ENCODE results near the gene PARD3.
"Not testable (repeated sequence)": the region's sequence is repeated elsewhere in the genome, so short reads cannot be mapped to it uniquely, and the experiment has no call there.

Gene PARD3

GRCh38 chr10:34406463-34407323, 408.4 kb downstream of the PARD3 start:
- no peak for DNase-seq

- no peak for DNase-seq
Observed at GRCh38 chr10:34405611-34406462, 409.3 kb downstream of the PARD3 start.

- DNase-seq, result no peak
Observed at GRCh38 chr10:34403512-34403911, 411.6 kb downstream of the PARD3 start.

DNA sequence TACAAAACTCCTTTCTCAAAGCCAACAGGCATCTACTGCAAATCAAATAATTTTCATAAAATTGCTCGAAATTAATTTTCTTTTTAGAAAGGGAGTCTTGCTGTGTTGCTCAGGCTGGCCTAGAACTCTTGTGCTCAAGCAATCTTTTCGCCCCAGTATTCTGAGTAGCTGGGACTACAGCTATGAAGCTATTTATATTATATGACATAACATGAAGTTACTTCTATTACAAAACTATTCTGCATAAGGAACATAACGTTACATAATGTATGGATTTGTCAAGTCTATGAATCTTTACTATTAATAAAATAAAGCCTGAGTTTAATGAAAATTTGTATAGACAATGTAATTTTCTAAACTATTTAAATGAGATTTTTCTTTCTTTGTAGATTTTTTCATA, 415.0 kb downstream of the PARD3 start:
- no peak for DNase-seq

- no peak for DNase-seq
Observed at GRCh38 chr10:34399013-34399412, 416.1 kb downstream of the PARD3 start.

GRCh38 chr10:34397324-34397723, 417.8 kb downstream of the PARD3 start:
- no peak for DNase-seq

GRCh38 chr10:34396663-34397062, 418.4 kb downstream of the PARD3 start:
- DNase-seq, result no peak

- no peak for DNase-seq
Observed at GRCh38 chr10:34392641-34393170, 422.4 kb downstream of the PARD3 start.

GRCh38 chr10:34391168-34391567, 423.9 kb downstream of the PARD3 start:
- DNase-seq, result not testable (repeated sequence)

DNA sequence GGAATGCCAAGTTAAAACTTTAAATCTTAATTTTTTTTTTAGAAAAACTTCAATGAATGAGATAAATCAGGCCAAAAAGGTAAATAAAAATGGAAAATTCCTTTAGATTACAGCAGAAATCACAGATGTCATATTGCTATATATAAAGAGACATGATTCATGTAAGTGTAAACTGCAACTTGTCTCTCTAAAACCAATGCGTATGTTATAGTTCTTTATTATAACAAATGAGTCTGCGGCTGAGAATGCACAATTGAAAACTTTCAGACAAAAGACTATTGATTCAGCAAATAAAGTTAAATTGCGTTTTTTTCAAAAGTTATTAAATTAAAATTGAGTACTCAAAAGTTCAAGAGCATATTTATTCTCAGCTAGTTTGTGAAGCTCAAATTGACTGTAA, 425.3 kb downstream of the PARD3 start:
- no peak for DNase-seq

DNA sequence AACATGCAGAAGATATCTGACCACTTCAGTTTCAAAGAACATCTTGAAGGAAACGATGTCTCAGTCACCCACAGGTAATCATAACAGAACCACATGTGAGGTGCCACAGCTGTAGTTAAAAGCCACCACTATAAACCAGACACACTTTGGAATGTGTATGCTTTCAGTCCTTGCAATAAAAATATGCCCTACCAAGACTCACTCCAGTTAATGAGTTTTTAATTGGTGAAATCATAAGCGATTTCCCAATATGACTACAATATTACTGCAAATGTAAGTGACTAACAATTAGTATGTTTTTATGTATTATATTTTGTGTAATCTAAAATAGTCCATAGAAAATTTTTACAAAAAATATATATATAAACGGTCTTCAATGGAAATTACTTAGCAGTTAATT, 428.2 kb downstream of the PARD3 start:
- DNase-seq, result no peak

DNA sequence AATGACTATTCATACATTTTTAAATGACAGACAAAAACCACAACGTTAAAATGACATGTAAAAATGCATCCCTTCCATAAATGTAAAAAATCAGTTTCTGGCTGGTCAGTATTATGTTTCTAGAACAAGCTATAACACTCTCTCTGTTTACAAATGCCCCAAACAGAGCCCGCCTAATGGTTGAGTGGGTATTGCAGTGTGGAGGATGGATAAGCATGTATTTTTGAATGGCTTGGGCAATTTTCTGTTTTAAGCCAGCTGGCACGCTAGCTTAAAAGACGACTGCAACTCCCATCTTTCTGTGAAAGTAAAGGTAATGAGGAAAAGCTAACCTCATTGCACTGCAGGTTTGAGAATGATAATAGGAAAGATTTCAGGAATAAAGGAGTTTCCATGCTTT, 430.7 kb downstream of the PARD3 start:
- no peak for DNase-seq

GRCh38 chr10:34382626-34383025, 432.5 kb downstream of the PARD3 start:
- no peak for DNase-seq

- no peak for DNase-seq
Observed at GRCh38 chr10:34380856-34381255, 434.2 kb downstream of the PARD3 start.

DNA sequence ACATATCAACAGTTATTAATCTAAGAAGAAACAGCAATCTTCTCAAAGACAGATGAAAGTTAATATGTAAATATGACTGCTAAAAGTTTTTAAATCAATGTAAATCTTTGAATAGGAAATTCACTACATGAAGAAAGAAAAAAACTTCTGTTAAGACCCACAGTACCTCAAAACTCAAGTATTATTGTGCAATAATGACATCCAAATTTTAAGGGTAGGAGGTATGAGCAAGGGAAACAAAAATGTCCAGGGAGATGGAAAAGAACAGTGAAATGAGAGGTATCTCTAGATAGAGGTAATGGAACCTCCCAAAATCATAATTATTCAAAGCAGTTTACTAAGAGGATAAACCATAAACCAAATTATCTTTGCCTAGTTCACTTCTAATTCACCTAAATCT, 436.8 kb downstream of the PARD3 start:
- DNase-seq, result no peak

GRCh38 chr10:34377833-34378232, 437.3 kb downstream of the PARD3 start:
- no peak for DNase-seq

DNA sequence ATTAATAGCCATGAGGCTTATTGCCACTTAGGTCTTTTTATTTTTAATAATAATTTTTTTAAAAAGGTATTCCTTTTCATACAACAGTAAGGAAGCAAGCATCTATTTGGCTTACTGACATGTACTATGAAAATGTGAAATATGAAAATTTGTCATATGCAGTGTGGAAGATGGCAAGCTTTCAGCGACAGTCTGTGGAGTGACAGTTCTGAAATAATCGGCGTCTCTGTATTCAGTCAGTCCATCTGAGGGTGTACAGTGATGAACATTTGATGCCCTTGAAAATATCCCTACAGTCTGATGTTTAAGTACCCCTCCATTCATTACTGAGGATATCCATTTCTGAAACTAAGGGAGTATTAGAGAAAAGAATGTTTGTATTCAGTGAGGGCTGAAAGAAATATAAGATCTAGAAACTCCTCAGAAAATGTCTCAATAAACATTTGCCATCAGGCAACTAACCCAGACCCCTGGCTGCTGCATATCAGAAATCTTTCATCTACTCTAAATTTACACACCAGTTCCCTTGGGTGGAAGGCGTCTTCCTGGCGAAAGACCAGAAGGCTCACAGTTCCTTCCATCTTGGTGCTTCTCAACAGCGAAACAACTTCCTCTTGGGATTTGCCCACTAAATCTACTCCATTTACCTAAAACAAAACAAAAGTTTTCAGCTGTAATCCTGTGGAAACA, 440.6 kb downstream of the PARD3 start:
- no peak for DNase-seq

- DNase-seq, result no peak
Observed at GRCh38 chr10:34373211-34373610, 441.9 kb downstream of the PARD3 start.

GRCh38 chr10:34372509-34372908, 442.6 kb downstream of the PARD3 start:
- no peak for DNase-seq

GRCh38 chr10:34370126-34370525, 445.0 kb downstream of the PARD3 start:
- no peak for DNase-seq

- no peak for DNase-seq
Observed at GRCh38 chr10:34369120-34369519, 446.0 kb downstream of the PARD3 start.

- DNase-seq, result no peak
Observed at GRCh38 chr10:34364253-34365037, 450.7 kb downstream of the PARD3 start.

Measured in hematopoietic multipotent progenitor cell treated with erythropoietin and hydrocortisone succinate and interleukin-3 and kit ligand, for 8 days (in vitro differentiated cells).